HCT116 (cell line): Measurements from ENCODE around the gene ELN. TPM values are rescaled to one million over a fixed set of nuclear protein-coding genes. Genes with fewer than 3 reads are reported as not detected.

Source experiments
- ATAC-seq: fragments of 200-7000 bp; cut with Tn5 transposase; 2 replicates; pipeline ENCODE4 v1.9.1; 2020; ENCODE audit warnings: mild to moderate bottlenecking, moderate library complexity
- BruUV-seq: library from RNA; stranded (reverse); fragments of 400-500 nt; replicated peaks from 2 replicates; lab custom pipeline; 2021; lab: Mats Ljungman, UMichigan
- CTCF ChIA-PET: fragments of 300-600 bp; sonication (Branson Sonifier 250); formaldehyde crosslinking; loops from one replicate; lab custom pipeline; 2021; ENCODE audit warnings: antibody characterized with exemption; lab: Charles Lee
- POLR2A ChIA-PET: fragments of 300-600, 350-600 bp; sonication (Branson Sonifier 250); formaldehyde crosslinking; loops from one replicate; lab custom pipeline; 2021; ENCODE audit warnings: antibody characterized with exemption; lab: Charles Lee
- RAD21 ChIA-PET, 2 experiments: fragments of 300-600 bp; sonication (Branson Sonifier 250); formaldehyde crosslinking; loops; one replicate each; lab custom pipeline; 2023; ENCODE audit warnings: low total read pairs in 2 of 2; ENCODE audit not compliant: uncharacterized antibody in 2 of 2, unreplicated experiment in 2 of 2, low non-redundant PET in 1 of 2; lab: Charles Lee
- DNase-seq: peaks from one replicate; pipeline ENCODE4 v3.0.0-alpha.2; 2010; ENCODE audit warnings: low read depth, low spot score
- H2AFZ ChIP-seq: fragments of 200-600 bp; shearing (Covaris generic), sonication (generic); 2 replicates; pipeline ENCODE4 v1.6.1; 2017; ENCODE audit warnings: low read depth, mixed run types, mixed read lengths, antibody characterized with exemption, low read length; ENCODE audit not compliant: poor library complexity, severe bottlenecking
- H3K27ac ChIP-seq: 2 replicates; pipeline ENCODE4 v1.5.1; 2012; ENCODE audit warnings: low read depth, low read length
- H3K27me3 ChIP-seq: fragments of 200-600 bp; sonication (generic); 2 replicates; pipeline ENCODE4 v1.6.1; 2016; ENCODE audit warnings: mixed run types, low read length, mixed read lengths; ENCODE audit not compliant: insufficient read depth
- H3K36me3 ChIP-seq, 2 experiments: fragments of 200-500 bp in 1 of 2; fragments of 200-600 bp in 1 of 2; sonication (Bioruptor generic) in 1 of 2; sonication (generic) in 1 of 2; 2 replicates each; pipeline versions ENCODE4 v1.5.1 to v1.6.1; 2014 to 2016; ENCODE audit warnings: low read length in 2 of 2, inconsistent platforms in 1 of 2, mixed read lengths in 1 of 2, mixed run types in 1 of 2; ENCODE audit not compliant: insufficient read depth in 2 of 2, control insufficient read depth in 1 of 2
- H3K4me1 ChIP-seq, 2 experiments: fragments of 200-600 bp in 1 of 2; sonication (generic) in 1 of 2; 2 replicates each; pipeline versions ENCODE4 v1.5.1 to v1.6.1; 2012 to 2017; ENCODE audit warnings: low read length in 2 of 2, inconsistent platforms in 1 of 2, mild to moderate bottlenecking in 1 of 2, mixed read lengths in 1 of 2, mixed run types in 1 of 2, moderate library complexity in 1 of 2; ENCODE audit not compliant: insufficient read depth in 2 of 2, control insufficient read depth in 1 of 2
- H3K4me2 ChIP-seq: fragments of 200-600 bp; sonication (generic); 2 replicates; pipeline ENCODE4 v1.6.1; 2017; ENCODE audit warnings: mixed run types, low read length, mixed read lengths
- H3K4me3 ChIP-seq, 2 experiments: fragments of 200-600 bp in 1 of 2; sonication (generic) in 1 of 2; replicated peaks in 1 of 2; 2 replicates each; pipeline ENCODE4 v1.5.1; 2011 to 2016; ENCODE audit warnings: low read length in 2 of 2, control low read depth in 1 of 2, low read depth in 1 of 2, mild to moderate bottlenecking in 1 of 2, mixed read lengths in 1 of 2, mixed run types in 1 of 2
- H3K79me2 ChIP-seq: fragments of 200-600 bp; sonication (generic); 2 replicates; pipeline ENCODE4 v1.6.1; 2017; ENCODE audit warnings: mild to moderate bottlenecking, mixed run types, low read length, moderate library complexity, mixed read lengths; ENCODE audit not compliant: insufficient read depth
- H3K9ac ChIP-seq: fragments of 200-600 bp; sonication (generic); 2 replicates; pipeline ENCODE4 v1.6.1; 2016; ENCODE audit warnings: low read length, mixed read lengths
- H3K9me2 ChIP-seq: fragments of 200-600 bp; sonication (generic), shearing (Covaris generic); 2 replicates; pipeline ENCODE4 v1.6.1; 2017; ENCODE audit warnings: mixed run types, mild to moderate bottlenecking, moderate library complexity; ENCODE audit not compliant: insufficient read depth
- H3K9me3 ChIP-seq, 2 experiments: fragments of 200-500 bp in 1 of 2; fragments of 200-600 bp in 1 of 2; sonication (Bioruptor generic) in 1 of 2; sonication (generic) in 1 of 2; 2 replicates each; pipeline ENCODE4 v1.6.1; 2014 to 2017; ENCODE audit warnings: low read length in 2 of 2, mixed read lengths in 2 of 2, inconsistent platforms in 1 of 2, low read depth in 1 of 2, mild to moderate bottlenecking in 1 of 2, mixed run types in 1 of 2, moderate library complexity in 1 of 2; ENCODE audit not compliant: control insufficient read depth in 1 of 2, insufficient read depth in 1 of 2
- H4K20me1 ChIP-seq: fragments of 200-600 bp; sonication (generic), shearing (Covaris generic); 2 replicates; pipeline ENCODE4 v1.6.1; 2017; ENCODE audit warnings: mixed run types, mild to moderate bottlenecking, moderate library complexity; ENCODE audit not compliant: insufficient read depth
- CBX3 ChIP-seq: IDR thresholded peaks from 2 replicates; pipeline ENCODE4 v1.6.1; 2012; ENCODE audit warnings: low read depth
- EGR1 ChIP-seq: IDR thresholded peaks from 2 replicates; pipeline ENCODE4 v1.6.1; 2012; ENCODE audit warnings: low read depth
- ELF1 ChIP-seq: IDR thresholded peaks from 2 replicates; pipeline ENCODE4 v1.6.1; 2012; ENCODE audit warnings: low read depth, borderline replicate concordance
- JUND ChIP-seq: IDR thresholded peaks from 2 replicates; pipeline ENCODE4 v1.6.1; 2012
- POLR2AphosphoS5 ChIP-seq: IDR thresholded peaks from 2 replicates; pipeline ENCODE4 v1.6.1; 2011; ENCODE audit warnings: mild to moderate bottlenecking, low read depth, low read length, moderate library complexity
- SIN3A ChIP-seq: IDR thresholded peaks from 2 replicates; pipeline ENCODE4 v1.6.1; 2012; ENCODE audit warnings: low read depth
- SP1 ChIP-seq: IDR thresholded peaks from 2 replicates; pipeline ENCODE4 v1.6.1; 2012; ENCODE audit warnings: low read depth
- YY1 ChIP-seq: IDR thresholded peaks from 2 replicates; pipeline ENCODE4 v1.6.1; 2011; ENCODE audit warnings: low read length, low read depth, moderate library complexity, mild to moderate bottlenecking; ENCODE audit not compliant: insufficient replicate concordance; ENCODE audit errors: extremely low read depth
- ZFX ChIP-seq: fragments of 450-650 bp; IDR thresholded peaks from 2 replicates; pipeline ENCODE4 v1.6.1; 2017
- ZNF274 ChIP-seq: fragments of 200-500 bp; sonication (Bioruptor generic); IDR thresholded peaks from 2 replicates; pipeline ENCODE4 v1.6.1; 2014; ENCODE audit warnings: mild to moderate bottlenecking, low read depth, low read length, inconsistent platforms
- intact Hi-C: fragments of 100-400 bp; cut with micrococcal nuclease; formaldehyde crosslinking; loops from 2 replicates; pipeline ENCODE4 v1.10.0; 2022
- total RNA-seq: library from RNA; stranded (reverse); gene quantifications from one replicate; pipeline ENCODE4 v1.2.1, GENCODE V29; 2021; ENCODE audit not compliant: unreplicated experiment
- TF ChIP-seq, protein P1 (sequence below): IDR thresholded peaks from 2 replicates; pipeline ENCODE4 v1.6.1; 2012
- TF ChIP-seq, protein P2 (sequence below), 3 experiments: fragments of 200-600 bp in 1 of 3; sonication (generic) in 1 of 3; IDR thresholded peaks in 2 of 3; conservative IDR thresholded peaks in 1 of 3; 2 replicates each; pipeline ENCODE4 v1.5.1; 2012 to 2017; ENCODE audit warnings: low read depth in 2 of 3, low read length in 2 of 3, antibody characterized with exemption in 1 of 3, borderline replicate concordance in 1 of 3, control low read depth in 1 of 3, mild to moderate bottlenecking in 1 of 3, mixed read lengths in 1 of 3, mixed run types in 1 of 3, moderate library complexity in 1 of 3; ENCODE audit not compliant: insufficient read depth in 1 of 3
- TF ChIP-seq, protein P3 (sequence below): IDR thresholded peaks from 2 replicates; pipeline ENCODE4 v1.6.1; 2012
- TF ChIP-seq, protein P4 (sequence below): IDR thresholded peaks from 2 replicates; pipeline ENCODE4 v1.6.1; 2011; ENCODE audit warnings: mild to moderate bottlenecking, low read length, moderate library complexity; ENCODE audit not compliant: insufficient replicate concordance; ENCODE audit errors: extremely low read depth

ELN gene
- total RNA-seq, 1 experiment from 2014 or later, result 0.17 TPM

DNA sequence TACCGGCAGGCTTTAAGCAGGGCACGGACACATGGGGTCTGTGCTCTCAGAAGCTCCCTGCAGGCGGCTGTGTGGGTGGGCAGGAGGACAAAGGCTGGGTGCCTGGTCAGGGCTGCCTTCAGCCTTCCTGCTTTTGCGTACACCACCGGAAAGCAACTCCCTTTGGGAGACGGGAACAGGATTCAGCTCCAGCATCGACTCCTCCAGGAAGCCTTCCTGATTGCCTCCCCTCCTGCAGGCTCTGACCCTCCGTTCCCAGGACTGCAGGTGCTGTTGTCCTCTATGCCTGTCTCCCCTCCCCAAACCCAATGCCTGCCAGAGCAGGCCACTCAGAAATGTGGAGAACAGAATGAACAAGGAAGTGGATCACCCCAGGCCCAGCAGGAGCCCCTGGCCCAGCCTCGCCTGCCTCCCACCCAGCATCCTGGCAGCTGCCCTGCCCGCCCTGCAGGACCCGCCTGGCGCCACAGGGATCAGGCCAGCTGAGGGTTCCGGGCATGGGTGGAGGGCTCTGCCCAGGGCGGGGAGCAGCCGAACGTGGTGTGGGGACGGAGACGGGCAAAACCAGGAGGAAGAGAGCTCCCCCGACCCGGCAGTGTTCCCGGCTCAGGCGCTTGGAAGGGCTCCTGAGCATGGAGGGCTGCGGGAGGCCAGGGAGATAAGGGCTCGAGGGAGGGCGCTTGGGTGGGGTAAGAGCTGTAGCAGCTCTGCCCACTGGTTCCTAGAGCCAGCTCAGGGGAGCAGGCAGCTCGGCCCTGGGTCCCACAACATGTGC is 6.2 kb upstream of the ELN start:
- Histone ChIP-seq H3K27ac (no peak overlapping the region), H3K27me3 (0 out of 2 replicates have a peak, but pooled peaks cover 7% of the 10 kb centered on the region), H3K4me3 (no peak overlapping the region), H3K9me3 (no peaks in the 10 kb centered on the region), H4K20me1 (no peaks in the 10 kb centered on the region), H3K36me3 (no peaks in the 10 kb centered on the region), H3K4me2 (no peak overlapping the region), H3K79me2 (no peaks in the 10 kb centered on the region), H3K9ac (no peak overlapping the region), H3K9me2 (no peaks in the 10 kb centered on the region), H2AFZ (no peak overlapping the region), H3K4me1 (peaks cover 6 to 21% of the 10 kb centered on the region in 2 experiments; a peak in 3 of 4 replicates)
- RAD21 ChIA-PET, result no interaction called here
- no peak for DNase-seq
- BruUV-seq, result no TSS peak
- ATAC-seq, result no peak
- CTCF ChIA-PET, result no interaction called here
- TF ChIP-seq SIN3A, result no peak
- TF ChIP-seq, protein P1, sequence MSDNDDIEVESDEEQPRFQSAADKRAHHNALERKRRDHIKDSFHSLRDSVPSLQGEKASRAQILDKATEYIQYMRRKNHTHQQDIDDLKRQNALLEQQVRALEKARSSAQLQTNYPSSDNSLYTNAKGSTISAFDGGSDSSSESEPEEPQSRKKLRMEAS, result no peak
- no peak for TF ChIP-seq JUND
- TF ChIP-seq, protein P2, sequence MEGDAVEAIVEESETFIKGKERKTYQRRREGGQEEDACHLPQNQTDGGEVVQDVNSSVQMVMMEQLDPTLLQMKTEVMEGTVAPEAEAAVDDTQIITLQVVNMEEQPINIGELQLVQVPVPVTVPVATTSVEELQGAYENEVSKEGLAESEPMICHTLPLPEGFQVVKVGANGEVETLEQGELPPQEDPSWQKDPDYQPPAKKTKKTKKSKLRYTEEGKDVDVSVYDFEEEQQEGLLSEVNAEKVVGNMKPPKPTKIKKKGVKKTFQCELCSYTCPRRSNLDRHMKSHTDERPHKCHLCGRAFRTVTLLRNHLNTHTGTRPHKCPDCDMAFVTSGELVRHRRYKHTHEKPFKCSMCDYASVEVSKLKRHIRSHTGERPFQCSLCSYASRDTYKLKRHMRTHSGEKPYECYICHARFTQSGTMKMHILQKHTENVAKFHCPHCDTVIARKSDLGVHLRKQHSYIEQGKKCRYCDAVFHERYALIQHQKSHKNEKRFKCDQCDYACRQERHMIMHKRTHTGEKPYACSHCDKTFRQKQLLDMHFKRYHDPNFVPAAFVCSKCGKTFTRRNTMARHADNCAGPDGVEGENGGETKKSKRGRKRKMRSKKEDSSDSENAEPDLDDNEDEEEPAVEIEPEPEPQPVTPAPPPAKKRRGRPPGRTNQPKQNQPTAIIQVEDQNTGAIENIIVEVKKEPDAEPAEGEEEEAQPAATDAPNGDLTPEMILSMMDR (IDR thresholded peaks at IDR 0.05 in 2 of 3, conservative IDR thresholded peaks at IDR 0.05 in 1 of 3; ENCODE audit: borderline replicate concordance in 1 of 3, insufficient read depth in 1 of 3, low read depth in 2 of 3, low read length in 2 of 3), result no peak
- no peak for TF ChIP-seq ELF1
- TF ChIP-seq CBX3, result no peak
- no peak for TF ChIP-seq POLR2AphosphoS5
- no peak for TF ChIP-seq SP1
- TF ChIP-seq, protein P3, sequence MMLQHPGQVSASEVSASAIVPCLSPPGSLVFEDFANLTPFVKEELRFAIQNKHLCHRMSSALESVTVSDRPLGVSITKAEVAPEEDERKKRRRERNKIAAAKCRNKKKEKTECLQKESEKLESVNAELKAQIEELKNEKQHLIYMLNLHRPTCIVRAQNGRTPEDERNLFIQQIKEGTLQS, result no peak
- no peak for TF ChIP-seq YY1
- TF ChIP-seq, protein P4, sequence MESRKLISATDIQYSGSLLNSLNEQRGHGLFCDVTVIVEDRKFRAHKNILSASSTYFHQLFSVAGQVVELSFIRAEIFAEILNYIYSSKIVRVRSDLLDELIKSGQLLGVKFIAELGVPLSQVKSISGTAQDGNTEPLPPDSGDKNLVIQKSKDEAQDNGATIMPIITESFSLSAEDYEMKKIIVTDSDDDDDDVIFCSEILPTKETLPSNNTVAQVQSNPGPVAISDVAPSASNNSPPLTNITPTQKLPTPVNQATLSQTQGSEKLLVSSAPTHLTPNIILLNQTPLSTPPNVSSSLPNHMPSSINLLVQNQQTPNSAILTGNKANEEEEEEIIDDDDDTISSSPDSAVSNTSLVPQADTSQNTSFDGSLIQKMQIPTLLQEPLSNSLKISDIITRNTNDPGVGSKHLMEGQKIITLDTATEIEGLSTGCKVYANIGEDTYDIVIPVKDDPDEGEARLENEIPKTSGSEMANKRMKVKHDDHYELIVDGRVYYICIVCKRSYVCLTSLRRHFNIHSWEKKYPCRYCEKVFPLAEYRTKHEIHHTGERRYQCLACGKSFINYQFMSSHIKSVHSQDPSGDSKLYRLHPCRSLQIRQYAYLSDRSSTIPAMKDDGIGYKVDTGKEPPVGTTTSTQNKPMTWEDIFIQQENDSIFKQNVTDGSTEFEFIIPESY, result no peak
- no peak for TF ChIP-seq EGR1
- no peak for TF ChIP-seq ZFX
- no peak for TF ChIP-seq ZNF274
- intact Hi-C loops, result no loop called here
- POLR2A ChIA-PET, result interaction anchor here (0.6 kb wide), 1 partner anchor 14 kb away, joined by 3 read pairs; no protein-coding TSS in a partner anchor
